Fibroblast of pulmonary artery (primary cell): ENCODE measurements around the gene SMYD1.
"Not testable (repeated sequence)": the region's sequence is repeated elsewhere in the genome, so short reads cannot be mapped to it uniquely, and the experiment has no call there.

Experiments
- DNase-seq: peaks from one replicate; pipeline ENCODE4 v3.0.0-alpha.2; 2010; ENCODE audit warnings: low read depth
- H3K4me3 ChIP-seq: replicated peaks from 2 replicates; pipeline ENCODE4 v1.5.1; 2011; ENCODE audit warnings: low read depth, mild to moderate bottlenecking, control low read depth, low read length, moderate library complexity
- TF ChIP-seq, protein P1 (sequence below): IDR thresholded peaks from 2 replicates; pipeline ENCODE4 v1.5.1; 2011; ENCODE audit warnings: mild to moderate bottlenecking, control low read depth, low read length, inconsistent platforms; ENCODE audit errors: missing control alignments

The SMYD1 gene

DNA sequence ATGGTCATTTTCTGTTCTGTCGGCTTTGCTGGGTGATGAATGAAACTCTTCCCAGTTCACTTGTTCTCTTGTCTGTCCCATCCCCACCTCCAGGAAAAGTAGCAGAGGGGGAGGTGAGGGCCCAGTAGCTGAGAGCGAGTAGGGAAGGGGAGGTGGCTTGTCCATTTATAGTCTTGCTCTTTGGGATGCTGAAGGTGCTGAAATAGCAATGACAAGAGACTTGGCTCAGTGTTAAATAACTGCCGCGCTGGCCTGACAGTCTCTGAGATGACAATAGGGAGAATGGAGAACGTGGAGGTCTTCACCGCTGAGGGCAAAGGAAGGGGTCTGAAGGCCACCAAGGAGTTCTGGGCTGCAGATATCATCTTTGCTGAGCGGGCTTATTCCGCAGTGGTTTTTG, at the start of gene SMYD1:
SMYD1 (plus strand) TSS at position 228 of the 400 bp plus-strand sequence; CDS start at position 268, 40 bp downstream.
- TF ChIP-seq, protein P1, sequence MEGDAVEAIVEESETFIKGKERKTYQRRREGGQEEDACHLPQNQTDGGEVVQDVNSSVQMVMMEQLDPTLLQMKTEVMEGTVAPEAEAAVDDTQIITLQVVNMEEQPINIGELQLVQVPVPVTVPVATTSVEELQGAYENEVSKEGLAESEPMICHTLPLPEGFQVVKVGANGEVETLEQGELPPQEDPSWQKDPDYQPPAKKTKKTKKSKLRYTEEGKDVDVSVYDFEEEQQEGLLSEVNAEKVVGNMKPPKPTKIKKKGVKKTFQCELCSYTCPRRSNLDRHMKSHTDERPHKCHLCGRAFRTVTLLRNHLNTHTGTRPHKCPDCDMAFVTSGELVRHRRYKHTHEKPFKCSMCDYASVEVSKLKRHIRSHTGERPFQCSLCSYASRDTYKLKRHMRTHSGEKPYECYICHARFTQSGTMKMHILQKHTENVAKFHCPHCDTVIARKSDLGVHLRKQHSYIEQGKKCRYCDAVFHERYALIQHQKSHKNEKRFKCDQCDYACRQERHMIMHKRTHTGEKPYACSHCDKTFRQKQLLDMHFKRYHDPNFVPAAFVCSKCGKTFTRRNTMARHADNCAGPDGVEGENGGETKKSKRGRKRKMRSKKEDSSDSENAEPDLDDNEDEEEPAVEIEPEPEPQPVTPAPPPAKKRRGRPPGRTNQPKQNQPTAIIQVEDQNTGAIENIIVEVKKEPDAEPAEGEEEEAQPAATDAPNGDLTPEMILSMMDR = no peak
- H3K4me3 ChIP-seq = no peak within 1 kb of the TSS
- no peak for DNase-seq

DNA sequence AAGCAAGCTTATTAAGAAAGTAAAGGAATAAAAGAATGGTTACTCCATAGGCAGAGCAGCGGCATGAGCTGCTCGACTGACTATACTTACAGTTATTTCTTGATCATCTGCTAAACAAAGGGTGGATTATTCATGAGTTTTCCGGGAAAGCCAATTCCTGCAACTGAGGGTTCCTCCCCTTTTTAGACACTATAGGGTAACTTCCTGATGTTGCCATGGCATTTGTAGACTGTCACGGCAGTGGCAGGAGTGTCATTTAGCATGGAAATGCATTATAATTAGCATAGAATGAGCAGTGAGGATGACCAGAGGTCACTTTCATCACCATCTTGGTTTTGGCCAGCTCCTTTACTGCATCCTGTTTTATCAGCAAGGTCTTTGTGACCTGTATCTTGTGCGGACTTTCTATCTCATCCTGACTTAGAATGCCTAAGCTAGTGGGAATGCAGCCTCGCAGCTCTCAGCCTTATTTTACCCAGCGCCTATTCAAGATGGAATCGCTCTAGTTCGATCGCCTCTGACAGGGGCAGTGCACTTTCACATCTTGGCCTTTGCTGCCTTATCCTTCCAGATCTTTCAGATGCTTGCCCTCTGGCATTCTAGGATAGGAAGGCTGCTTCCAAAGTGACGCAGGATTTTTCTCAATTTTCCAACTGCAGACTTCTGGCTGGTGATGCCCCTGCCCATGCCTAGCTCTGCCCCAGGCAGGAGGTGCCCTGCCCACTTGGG, 49.4 kb upstream of the SMYD1 start:
- not testable (repeated sequence) for DNase-seq, H3K4me3 ChIP-seq

DNA sequence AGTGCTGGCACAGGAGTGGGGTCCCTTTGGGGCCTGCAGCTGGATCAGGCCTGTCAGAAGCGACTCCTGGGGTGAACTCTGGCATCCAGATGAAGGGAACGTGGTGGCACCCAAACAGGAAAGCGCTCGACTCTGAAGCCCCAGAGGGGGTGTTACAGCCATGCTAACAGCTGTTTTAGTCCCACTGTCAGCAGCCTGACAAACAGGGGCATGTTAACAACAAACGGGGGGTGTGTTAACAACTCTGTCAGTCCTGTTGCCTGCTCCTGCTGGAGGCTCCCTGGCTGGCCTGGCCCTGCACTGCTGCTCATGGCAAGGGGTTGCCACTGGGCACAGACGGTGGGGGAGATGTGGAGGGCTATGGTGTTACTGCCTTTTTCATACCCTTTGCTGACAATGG, 48.7 kb upstream of the SMYD1 start:
- DNase-seq = no peak
- TF ChIP-seq, protein P1 = no peak
- H3K4me3 ChIP-seq = no peak overlapping the region

DNA sequence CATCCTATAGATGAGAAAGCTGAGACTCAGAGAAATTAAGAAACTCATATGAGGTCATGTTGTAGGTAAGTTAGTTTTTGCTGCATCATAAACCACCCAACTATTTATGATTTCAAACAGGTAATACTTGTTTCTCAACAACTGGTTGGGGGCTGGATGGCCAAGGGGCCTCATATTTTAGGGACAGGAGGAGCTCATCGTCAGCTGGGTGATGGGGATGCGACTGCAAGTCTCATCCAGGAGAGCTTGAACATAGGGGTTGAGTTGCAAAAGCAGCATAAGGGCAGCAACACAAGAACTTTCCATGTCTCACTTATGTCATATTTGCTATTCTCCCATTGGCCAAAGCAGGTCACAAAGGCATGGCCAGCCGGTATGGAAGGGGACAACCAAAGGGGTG, 47.6 kb upstream of the SMYD1 start:
- no peak overlapping the region for H3K4me3 ChIP-seq
- no peak for DNase-seq
- TF ChIP-seq, protein P1 = no peak

DNA sequence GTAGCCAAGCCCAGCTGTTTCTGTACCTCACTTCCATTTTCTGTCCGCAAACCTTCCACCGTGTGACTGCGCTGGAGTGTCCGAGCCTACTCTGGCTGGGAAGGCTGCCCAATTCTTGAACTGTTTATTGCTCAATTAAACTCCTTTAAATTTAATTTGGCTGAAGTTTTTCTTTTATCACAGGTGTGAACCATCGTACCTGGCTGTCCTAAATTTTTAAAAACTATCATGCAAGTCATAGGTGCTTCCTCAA, 45.0 kb upstream of the SMYD1 start:
- DNase-seq = no peak
- TF ChIP-seq, protein P1 = no peak
- H3K4me3 ChIP-seq = no peak overlapping the region

DNA sequence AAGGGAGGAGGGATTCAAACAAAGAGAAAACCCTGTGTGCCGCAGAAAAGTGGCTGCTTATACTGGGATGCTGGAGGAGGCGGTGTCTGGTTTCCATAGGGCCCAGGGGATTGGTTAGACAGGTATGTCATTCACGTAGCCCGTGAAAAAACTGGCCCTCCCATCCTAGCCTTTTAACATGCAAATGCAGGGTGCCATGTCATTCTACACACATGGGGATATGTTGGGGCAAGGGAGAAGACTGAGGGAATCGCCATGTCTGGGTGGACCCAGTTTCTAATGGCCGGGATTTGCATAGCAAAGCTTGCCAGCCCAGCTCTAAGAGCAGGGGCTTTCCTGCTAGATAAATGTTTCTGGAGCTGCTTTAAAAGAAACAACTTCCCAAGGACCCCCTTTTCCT, 43.1 kb upstream of the SMYD1 start:
- TF ChIP-seq, protein P1 = no peak
- no peak overlapping the region for H3K4me3 ChIP-seq
- no peak for DNase-seq

DNA sequence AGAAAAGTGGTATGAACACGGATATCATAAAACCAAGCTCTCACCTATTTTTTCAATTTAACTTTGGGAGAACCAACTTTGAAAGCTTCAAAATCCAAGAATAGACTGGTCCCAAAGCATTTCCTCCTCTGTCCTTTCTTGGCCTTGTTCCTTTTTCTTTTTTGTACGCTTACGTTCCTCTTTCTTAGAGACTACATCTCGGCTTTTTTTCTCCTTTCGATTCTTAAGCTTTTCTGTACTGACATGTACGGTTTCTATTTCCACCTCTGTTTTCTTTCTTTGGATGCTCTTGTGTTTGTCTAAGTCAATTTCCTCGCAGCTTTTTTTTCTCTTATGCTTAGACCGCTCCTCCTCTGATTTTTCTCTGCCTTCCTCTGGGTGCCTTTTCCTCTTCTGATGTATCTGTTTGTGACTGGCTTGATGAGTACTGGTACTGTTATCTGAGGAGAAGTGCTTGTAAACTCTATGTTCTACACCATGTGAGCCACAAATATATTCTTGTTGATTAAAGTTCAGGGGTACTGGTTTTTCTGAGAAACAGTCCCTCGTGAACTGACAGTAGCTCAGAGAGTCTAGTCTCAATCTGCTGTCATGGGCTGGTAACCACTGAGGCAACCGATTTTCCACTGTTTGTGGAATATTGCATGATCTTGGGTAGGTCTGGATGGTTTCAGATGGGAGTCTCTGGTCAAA, 39.8 kb upstream of the SMYD1 start:
- TF ChIP-seq, protein P1 = no peak

More for the DNA sequence above, 39.8 kb upstream of the SMYD1 start:
- DNase-seq = no peak
- H3K4me3 ChIP-seq = no peak overlapping the region
